ENCODE measurements around the gene FRMD5. TPM values are rescaled to one million over a fixed set of nuclear protein-coding genes. Genes with fewer than 3 reads are reported as not detected.

FRMD5 gene
- total and polyA plus RNA-seq, 2 experiments from 2014 or later = 5.9 to 10.1 TPM

- H3K27me3 ChIP-seq (ENCODE audit: insufficient read depth) = no peaks in the 10 kb centered on the region
- H3F3A ChIP-seq (replicated peaks; ENCODE audit: low read depth) = no peaks in the 10 kb centered on the region
- peaks cover 11% of the 10 kb centered on the region; the same call in 2 of the 3 replicates for H3K36me3 Mint-ChIP-seq (ENCODE audit: low read depth)
- H3K4me1 Mint-ChIP-seq = no peaks in the 10 kb centered on the region; the same call in 2 of the 3 replicates
- no peak overlapping the region for H2AFZ ChIP-seq
- H3K4me3 Mint-ChIP-seq = no peak overlapping the region
- no peak for ATAC-seq
- H4K20me1 ChIP-seq (replicated peaks; ENCODE audit: insufficient read depth) = no peaks in the 10 kb centered on the region; the same call in 1 of the 2 replicates
- H3K27me3 Mint-ChIP-seq (ENCODE audit: insufficient read depth, low read depth, poor library complexity) = peaks cover 4% of the 10 kb centered on the region
- no peak for DNase-seq (ENCODE audit: low spot score)
- no peak for TF ChIP-seq EZH2 (IDR thresholded peaks at IDR 0.05; ENCODE audit: low read depth, unreplicated experiment)
- TF ChIP-seq CTCF (conservative IDR thresholded peaks at IDR 0.05; ENCODE audit: low read depth in 2 of 2) = no peak
- TF ChIP-seq JUNB (IDR thresholded peaks at IDR 0.05; ENCODE audit: unreplicated experiment) = no peak
- no peak for TF ChIP-seq STAT1 (IDR thresholded peaks at IDR 0.05; ENCODE audit: unreplicated experiment)
- TF ChIP-seq EZH2phosphoT487 (IDR thresholded peaks at IDR 0.05; ENCODE audit: unreplicated experiment) = no peak
- TF ChIP-seq POLR2AphosphoS5 (IDR thresholded peaks at IDR 0.05; ENCODE audit: low read depth) = no peak
- TF ChIP-seq ETS1 (IDR thresholded peaks at IDR 0.05) = no peak
- TF ChIP-seq ZNF462 (CRISPR knock-in tag; IDR thresholded peaks at IDR 0.05) = no peak
- TF ChIP-seq NANOG (IDR thresholded peaks at IDR 0.05; ENCODE audit: borderline replicate concordance) = no peak
- H3K36me3 ChIP-seq (ENCODE audit: insufficient read depth) = no peaks in the 10 kb centered on the region
- no peak overlapping the region for H3K27ac Mint-ChIP-seq
- no peak overlapping the region for H3K4me3 ChIP-seq
- H3K79me2 ChIP-seq (replicated peaks; ENCODE audit: insufficient read depth) = no peaks in the 10 kb centered on the region
- H3K9me3 Mint-ChIP-seq = no peaks in the 10 kb centered on the region
- no peak overlapping the region for H3K4me2 ChIP-seq
- no peak overlapping the region for H3K27ac ChIP-seq (ENCODE audit: low read depth)
- no peaks in the 10 kb centered on the region for H3K4me1 ChIP-seq (ENCODE audit: insufficient read depth)
- H3K9me2 ChIP-seq (ENCODE audit: insufficient read depth) = no peaks in the 10 kb centered on the region
These were observed 299.5 kb downstream of the FRMD5 start for GRCh38 chr15:43895586-43895985.

Data from GM23338 (cell line).